ENCODE measurements around the gene SYNE1.
"Not testable (repeated sequence)": the region's sequence is repeated elsewhere in the genome, so short reads cannot be mapped to it uniquely, and the experiment has no call there.

Gene SYNE1

DNA sequence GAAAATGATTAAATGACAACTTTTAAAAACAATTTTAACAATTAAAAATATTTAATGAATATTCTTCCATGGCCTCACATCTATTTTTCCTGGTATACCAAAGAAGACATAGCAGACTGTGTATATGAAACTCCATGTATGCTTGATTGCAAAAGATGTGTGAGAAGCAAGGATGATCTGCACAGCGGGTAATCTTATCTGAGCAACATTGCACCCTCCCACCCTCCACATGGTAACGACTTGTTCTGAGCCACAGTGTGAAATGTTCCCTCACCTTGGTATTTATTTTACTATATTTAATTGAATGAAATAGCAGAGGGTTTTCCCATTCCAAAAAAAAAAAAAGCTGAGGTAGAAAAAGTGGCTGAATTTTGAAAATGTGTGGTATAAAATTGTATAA lies 204.4 kb downstream of the SYNE1 start:
- Mint-ChIP-seq H3K27me3 (ENCODE audit: low read depth) (no peaks in the 10 kb centered on the region), H3K9me3 (no peaks in the 10 kb centered on the region), H3K4me3 (no peak overlapping the region), H3K4me1 (peaks cover 5% of the 10 kb centered on the region), H3K36me3 (ENCODE audit: low read depth) (no peaks in the 10 kb centered on the region), H3K27ac (no peak overlapping the region)
- TF ChIP-seq, protein P1, sequence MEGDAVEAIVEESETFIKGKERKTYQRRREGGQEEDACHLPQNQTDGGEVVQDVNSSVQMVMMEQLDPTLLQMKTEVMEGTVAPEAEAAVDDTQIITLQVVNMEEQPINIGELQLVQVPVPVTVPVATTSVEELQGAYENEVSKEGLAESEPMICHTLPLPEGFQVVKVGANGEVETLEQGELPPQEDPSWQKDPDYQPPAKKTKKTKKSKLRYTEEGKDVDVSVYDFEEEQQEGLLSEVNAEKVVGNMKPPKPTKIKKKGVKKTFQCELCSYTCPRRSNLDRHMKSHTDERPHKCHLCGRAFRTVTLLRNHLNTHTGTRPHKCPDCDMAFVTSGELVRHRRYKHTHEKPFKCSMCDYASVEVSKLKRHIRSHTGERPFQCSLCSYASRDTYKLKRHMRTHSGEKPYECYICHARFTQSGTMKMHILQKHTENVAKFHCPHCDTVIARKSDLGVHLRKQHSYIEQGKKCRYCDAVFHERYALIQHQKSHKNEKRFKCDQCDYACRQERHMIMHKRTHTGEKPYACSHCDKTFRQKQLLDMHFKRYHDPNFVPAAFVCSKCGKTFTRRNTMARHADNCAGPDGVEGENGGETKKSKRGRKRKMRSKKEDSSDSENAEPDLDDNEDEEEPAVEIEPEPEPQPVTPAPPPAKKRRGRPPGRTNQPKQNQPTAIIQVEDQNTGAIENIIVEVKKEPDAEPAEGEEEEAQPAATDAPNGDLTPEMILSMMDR (IDR thresholded peaks at IDR 0.05; ENCODE audit: unreplicated experiment in 3 of 3) = no peak

- TF ChIP-seq, protein P1 (IDR thresholded peaks at IDR 0.05; ENCODE audit: unreplicated experiment in 3 of 3) = no peak
- Mint-ChIP-seq H3K36me3 (ENCODE audit: low read depth) (no peaks in the 10 kb centered on the region), H3K27me3 (ENCODE audit: low read depth) (no peaks in the 10 kb centered on the region), H3K4me3 (no peak overlapping the region), H3K9me3 (no peaks in the 10 kb centered on the region), H3K4me1 (no peaks in the 10 kb centered on the region), H3K27ac (no peak overlapping the region)
Observed at GRCh38 chr6:152428126-152428525, 209.0 kb downstream of the SYNE1 start.

DNA sequence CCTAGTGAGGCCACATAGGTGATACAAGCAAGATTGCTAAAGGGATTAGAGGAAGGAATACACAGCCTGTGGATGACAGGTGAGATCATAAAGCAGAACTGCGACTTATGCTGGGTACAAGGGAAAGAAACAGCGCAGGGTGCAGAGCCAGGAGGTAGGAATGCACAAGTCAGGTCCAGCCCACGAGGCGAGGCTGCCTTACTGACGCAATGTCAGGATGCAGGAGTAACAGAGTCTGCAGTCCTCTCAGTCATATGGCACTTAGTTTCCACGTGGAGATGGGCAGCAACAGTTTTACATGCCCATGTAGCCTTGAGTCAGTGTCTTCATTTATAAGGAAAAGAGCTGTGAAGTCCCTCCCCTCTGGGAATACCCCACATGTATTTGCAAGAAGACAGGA lies 210.9 kb downstream of the SYNE1 start:
- TF ChIP-seq, protein P1 (IDR thresholded peaks at IDR 0.05; ENCODE audit: unreplicated experiment in 3 of 3) = no peak
- H3K27ac Mint-ChIP-seq = no peak overlapping the region
- no peaks in the 10 kb centered on the region for H3K27me3 Mint-ChIP-seq (ENCODE audit: low read depth)
- H3K9me3 Mint-ChIP-seq = peaks cover 2% of the 10 kb centered on the region
- H3K4me1 Mint-ChIP-seq = no peaks in the 10 kb centered on the region
- no peak overlapping the region for H3K4me3 Mint-ChIP-seq
- no peaks in the 10 kb centered on the region for H3K36me3 Mint-ChIP-seq (ENCODE audit: low read depth)

- Mint-ChIP-seq H3K27me3 (ENCODE audit: low read depth) (no peaks in the 10 kb centered on the region), H3K36me3 (ENCODE audit: low read depth) (no peaks in the 10 kb centered on the region), H3K4me1 (no peaks in the 10 kb centered on the region), H3K27ac (no peak overlapping the region), H3K9me3 (peaks cover 2% of the 10 kb centered on the region), H3K4me3 (no peak overlapping the region)
- TF ChIP-seq, protein P1 (IDR thresholded peaks at IDR 0.05; ENCODE audit: unreplicated experiment in 3 of 3) = no peak
Observed at GRCh38 chr6:152423216-152424103, 213.7 kb downstream of the SYNE1 start.

DNA sequence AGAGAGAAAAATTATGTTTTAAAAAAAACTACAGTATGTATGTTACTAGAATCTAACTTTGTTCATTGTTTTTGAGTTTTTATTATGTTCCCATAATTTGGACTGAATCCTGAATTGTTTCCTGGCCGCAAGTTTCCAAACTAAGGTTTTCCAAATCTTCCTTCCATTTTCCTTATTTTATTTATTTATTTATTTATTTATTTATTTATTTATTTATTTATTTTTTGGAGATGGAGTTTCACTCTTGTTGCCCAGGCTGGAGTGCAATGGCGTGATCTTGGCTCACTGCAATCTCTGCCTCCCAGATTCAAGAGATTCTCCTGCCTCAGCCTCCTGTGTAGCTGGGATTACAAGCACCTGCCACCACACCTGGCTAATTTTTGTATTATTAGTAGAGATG lies 215.7 kb downstream of the SYNE1 start:
- H3K36me3 Mint-ChIP-seq (ENCODE audit: low read depth); H3K27ac Mint-ChIP-seq; H3K4me3 Mint-ChIP-seq; H3K9me3 Mint-ChIP-seq; H3K4me1 Mint-ChIP-seq; H3K27me3 Mint-ChIP-seq (ENCODE audit: low read depth): not testable (repeated sequence)

DNA sequence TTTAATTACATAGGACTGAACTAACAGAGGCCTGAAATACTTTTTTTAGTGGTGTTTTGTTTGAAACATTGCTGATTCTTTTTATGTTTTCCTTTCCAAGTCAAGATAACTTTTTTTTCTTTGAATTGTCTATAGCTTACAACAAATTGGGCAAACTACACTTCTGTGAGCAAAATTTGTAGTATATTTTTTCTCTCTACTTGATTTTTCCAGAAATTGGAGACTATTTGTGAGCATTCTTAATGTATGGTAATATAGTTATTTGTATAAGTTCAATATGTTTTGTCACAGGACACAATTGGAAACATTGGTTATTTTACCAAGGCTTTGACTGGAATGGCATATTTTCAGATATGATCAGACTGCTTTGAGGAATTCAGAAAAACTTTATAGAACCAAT lies 216.5 kb downstream of the SYNE1 start:
- no peaks in the 10 kb centered on the region for H3K36me3 Mint-ChIP-seq (ENCODE audit: low read depth)
- H3K9me3 Mint-ChIP-seq = peaks cover 2% of the 10 kb centered on the region
- H3K27ac Mint-ChIP-seq = no peak overlapping the region
- H3K4me3 Mint-ChIP-seq = no peak overlapping the region
- no peaks in the 10 kb centered on the region for H3K4me1 Mint-ChIP-seq
- TF ChIP-seq, protein P1 (IDR thresholded peaks at IDR 0.05; ENCODE audit: unreplicated experiment in 3 of 3) = no peak
- peaks cover 8% of the 10 kb centered on the region for H3K27me3 Mint-ChIP-seq (ENCODE audit: low read depth)
